Nephron progenitor cell (in vitro differentiated cells): ENCODE data around the gene ARPIN.
"Not testable (repeated sequence)": the region's sequence is repeated elsewhere in the genome, so short reads cannot be mapped to it uniquely, and the experiment has no call there.

Source experiments
- DNase-seq: peaks from one replicate; pipeline ENCODE4 v3.0.0; 2021
- H3K27ac Mint-ChIP-seq: 2 replicates; pipeline ENCODE4 v1.8.0; 2021; ENCODE audit warnings: mild to moderate bottlenecking, moderate library complexity, mixed read lengths
- H3K27me3 Mint-ChIP-seq: 2 replicates; pipeline ENCODE4 v1.8.0; 2021; ENCODE audit warnings: mild to moderate bottlenecking, low read depth, mixed read lengths; ENCODE audit not compliant: poor library complexity
- H3K36me3 Mint-ChIP-seq: 2 replicates; pipeline ENCODE4 v1.8.0; 2021; ENCODE audit warnings: low read depth, mixed read lengths
- H3K4me1 Mint-ChIP-seq: 2 replicates; pipeline ENCODE4 v1.8.0; 2021; ENCODE audit warnings: mixed read lengths
- H3K4me3 Mint-ChIP-seq: 2 replicates; pipeline ENCODE4 v1.8.0; 2021; ENCODE audit warnings: mild to moderate bottlenecking, moderate library complexity, mixed read lengths
- H3K9me3 Mint-ChIP-seq: 2 replicates; pipeline ENCODE4 v1.8.0; 2021; ENCODE audit warnings: mild to moderate bottlenecking, moderate library complexity, mixed read lengths
- CTCF ChIP-seq: fragments of 200-600 bp; sonication (generic); IDR thresholded peaks from 2 replicates; pipeline ENCODE4 v1.5.0; 2021; ENCODE audit warnings: antibody characterized with exemption

Gene ARPIN

DNA sequence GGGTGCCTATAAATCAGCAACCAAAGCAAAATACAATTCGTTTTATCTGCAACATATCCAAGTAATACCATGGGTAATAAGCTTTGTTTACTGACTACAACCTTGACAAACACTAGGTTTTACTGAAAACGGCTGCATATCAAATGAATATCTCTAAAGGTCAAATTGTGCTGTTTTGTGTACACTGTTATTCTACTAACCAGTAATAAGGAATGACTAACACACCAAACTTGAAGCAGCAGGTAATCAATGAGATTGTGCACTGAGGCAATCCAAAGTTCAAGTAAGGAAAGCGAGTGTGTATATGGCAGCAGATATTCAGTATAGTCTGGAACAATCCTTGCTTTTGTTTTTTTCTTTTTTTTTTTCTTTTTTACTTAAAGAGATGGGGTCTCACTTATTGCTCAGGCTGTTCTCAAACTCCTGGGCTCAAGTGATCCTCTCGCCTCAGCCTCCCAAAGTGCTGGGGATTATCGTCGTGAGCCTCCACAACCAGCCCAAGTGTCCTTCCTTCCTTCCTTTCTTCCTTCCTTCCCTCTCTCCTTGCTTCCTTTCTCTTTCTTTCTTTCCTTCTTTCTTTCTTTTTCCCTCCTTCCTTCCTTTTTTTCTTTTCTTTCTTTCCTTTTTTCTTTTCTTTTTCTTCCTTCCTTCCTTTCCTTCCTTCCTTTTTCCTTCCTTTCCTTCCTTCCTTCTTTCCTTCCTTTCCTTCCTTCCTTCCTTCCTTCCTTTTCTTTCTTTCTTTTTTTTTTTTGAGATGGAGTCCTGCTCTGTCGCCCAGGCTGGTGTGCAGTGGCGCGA lies 53.9 kb downstream of the ARPIN start:
- Mint-ChIP-seq H3K9me3 (peaks cover 11% of the 10 kb centered on the region), H3K27ac (no peak overlapping the region), H3K4me3 (no peak overlapping the region), H3K4me1 (no peaks in the 10 kb centered on the region), H3K27me3 (peaks cover 13% of the 10 kb centered on the region), H3K36me3 (peaks cover 48% of the 10 kb centered on the region)
- no peak for DNase-seq
- no peak for TF ChIP-seq CTCF

DNA sequence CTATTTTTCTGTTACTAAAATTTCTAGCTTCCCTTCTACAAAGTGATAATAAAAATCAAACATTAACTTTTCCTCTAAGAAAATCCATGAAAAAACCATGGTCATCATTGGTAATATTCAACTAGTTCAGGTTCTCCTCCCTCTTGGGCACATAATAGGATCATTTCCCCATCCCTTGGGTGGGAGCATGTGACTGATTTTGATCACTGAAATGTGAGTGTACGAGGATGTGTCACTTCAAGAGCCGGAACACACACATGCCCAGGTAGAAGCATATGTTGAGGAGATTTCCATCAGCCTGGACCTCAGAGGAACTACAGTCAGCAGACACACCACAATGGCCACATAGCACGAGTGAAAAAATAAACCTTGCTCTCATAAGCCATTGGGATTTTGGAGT lies 55.1 kb downstream of the ARPIN start:
- H3K36me3 Mint-ChIP-seq: peaks cover 57% of the 10 kb centered on the region
- peaks cover 13% of the 10 kb centered on the region for H3K27me3 Mint-ChIP-seq
- no peak for DNase-seq
- H3K9me3 Mint-ChIP-seq: peaks cover 19% of the 10 kb centered on the region
- no peak overlapping the region for H3K27ac Mint-ChIP-seq
- no peak overlapping the region for H3K4me3 Mint-ChIP-seq
- TF ChIP-seq CTCF: no peak
- H3K4me1 Mint-ChIP-seq: no peaks in the 10 kb centered on the region

DNA sequence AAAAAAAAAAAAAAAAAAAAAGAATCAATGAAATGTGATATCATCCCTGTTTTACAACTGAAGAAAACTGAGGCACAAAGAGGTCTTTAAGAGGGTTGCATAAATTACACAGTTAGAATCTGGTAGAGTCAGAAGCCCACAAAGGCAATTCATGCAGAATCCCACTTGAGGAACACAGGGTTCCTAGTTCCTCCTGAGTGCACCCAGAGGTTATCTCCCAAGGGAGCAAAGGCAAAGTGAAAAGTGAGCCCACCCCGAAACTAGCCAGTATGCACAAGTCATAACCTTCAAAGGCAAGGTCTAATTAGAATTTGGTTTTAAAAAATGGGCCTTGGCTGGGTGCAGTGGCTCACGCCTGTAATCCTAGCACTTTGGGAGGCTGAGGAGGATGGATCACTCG lies 56.8 kb downstream of the ARPIN start:
- H3K4me3 Mint-ChIP-seq: no peak overlapping the region
- peaks cover 24% of the 10 kb centered on the region for H3K9me3 Mint-ChIP-seq
- no peak for TF ChIP-seq CTCF
- no peak for DNase-seq
- H3K27me3 Mint-ChIP-seq: peaks cover 13% of the 10 kb centered on the region
- no peak overlapping the region for H3K27ac Mint-ChIP-seq
- H3K36me3 Mint-ChIP-seq: peaks cover 73% of the 10 kb centered on the region
- no peaks in the 10 kb centered on the region for H3K4me1 Mint-ChIP-seq

GRCh38 chr15:89854863-89855262 lies 57.9 kb downstream of the ARPIN start:
- not testable (repeated sequence) for DNase-seq, H3K4me3 Mint-ChIP-seq, H3K27ac Mint-ChIP-seq, H3K4me1 Mint-ChIP-seq
- Mint-ChIP-seq H3K27me3 (peaks cover 13% of the 10 kb centered on the region), H3K9me3 (peaks cover 24% of the 10 kb centered on the region), H3K36me3 (peaks cover 73% of the 10 kb centered on the region)

DNA sequence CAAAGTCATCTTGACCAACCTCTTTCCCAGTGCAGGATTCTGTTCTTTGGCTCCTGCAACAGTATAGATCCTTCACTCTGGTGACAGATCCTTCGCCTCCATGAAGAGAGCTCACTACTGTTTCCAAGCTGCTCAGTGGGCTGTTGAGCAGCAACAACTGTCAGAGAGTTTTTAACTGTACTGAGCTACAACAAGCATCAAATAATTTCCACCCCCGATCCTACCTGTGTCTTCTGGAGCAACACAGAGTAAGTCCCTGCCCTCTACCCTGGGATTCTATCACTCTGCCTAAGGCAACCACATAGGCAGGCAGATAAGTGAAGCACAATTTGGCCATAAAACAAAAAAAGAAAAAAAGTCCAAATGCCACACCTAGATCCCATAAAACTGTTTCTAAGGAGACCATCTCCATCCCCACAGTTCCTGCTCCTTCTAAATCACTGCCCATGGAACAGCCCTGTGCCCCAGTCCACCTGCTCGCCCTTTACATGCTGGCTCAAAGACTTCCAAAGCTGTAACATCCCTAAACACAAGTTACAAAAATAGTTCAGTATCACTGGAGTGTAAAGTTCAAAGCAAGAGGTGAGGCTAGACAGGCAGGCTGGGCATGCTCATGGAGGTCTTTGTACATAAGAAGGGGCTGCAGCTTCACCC lies 60.3 kb downstream of the ARPIN start:
- no peak overlapping the region for H3K27ac Mint-ChIP-seq
- TF ChIP-seq CTCF: no peak
- H3K27me3 Mint-ChIP-seq: peaks cover 6% of the 10 kb centered on the region
- peaks cover 24% of the 10 kb centered on the region for H3K9me3 Mint-ChIP-seq
- no peak overlapping the region for H3K4me3 Mint-ChIP-seq
- no peak for DNase-seq
- no peaks in the 10 kb centered on the region for H3K4me1 Mint-ChIP-seq
- peaks cover 73% of the 10 kb centered on the region for H3K36me3 Mint-ChIP-seq

DNA sequence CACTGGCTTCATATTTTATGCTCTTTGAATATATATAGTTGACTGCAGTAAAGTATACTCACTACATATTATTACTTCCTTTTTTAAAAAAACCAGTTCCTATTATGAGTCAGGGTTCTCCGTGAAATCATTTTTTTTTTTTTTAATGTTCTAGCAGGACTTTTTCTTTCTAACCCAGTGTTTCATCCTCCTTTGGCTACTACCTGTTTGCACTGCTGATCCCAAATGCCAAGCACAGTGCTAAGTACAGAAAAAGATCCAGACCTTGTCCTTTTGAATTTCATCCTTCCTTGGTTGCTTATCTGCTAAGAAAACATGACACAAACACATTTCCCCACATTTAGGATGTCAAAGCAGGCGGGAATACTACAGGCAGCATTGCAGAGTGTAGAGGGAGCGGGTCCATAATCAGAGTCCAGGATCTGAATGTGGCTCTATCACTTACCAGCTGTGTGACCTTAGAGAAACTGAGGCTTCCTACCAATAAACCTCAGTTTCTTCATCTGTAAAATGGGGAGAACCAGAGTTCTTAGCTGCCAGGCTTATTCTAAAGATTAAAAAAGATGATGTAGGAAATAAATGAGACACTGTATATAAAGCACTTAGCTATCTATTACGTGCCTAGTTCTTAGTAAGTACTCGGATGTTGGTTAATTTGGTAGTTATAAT lies 60.9 kb downstream of the ARPIN start:
- Mint-ChIP-seq H3K4me3 (no peak overlapping the region), H3K4me1 (no peaks in the 10 kb centered on the region), H3K27me3 (peaks cover 6% of the 10 kb centered on the region), H3K27ac (no peak overlapping the region), H3K36me3 (peaks cover 69% of the 10 kb centered on the region), H3K9me3 (peaks cover 20% of the 10 kb centered on the region)
- no peak for DNase-seq
- TF ChIP-seq CTCF: no peak
